H1 (cell line): ENCODE results near the gene OR4C6. TPM values are rescaled to one million over a fixed set of nuclear protein-coding genes. Genes with fewer than 3 reads are reported as not detected.

Source experiments
- CTCF ChIA-PET: fragments of 300-600 bp; sonication (Branson Sonifier 250); formaldehyde crosslinking; loops from one replicate; lab custom pipeline; 2021; ENCODE audit not compliant: partially characterized antibody; lab: Charles Lee
- POLR2A ChIA-PET: fragments of 300-600 bp; sonication (Branson Sonifier 250); formaldehyde crosslinking; loops from one replicate; lab custom pipeline; 2021; ENCODE audit warnings: inconsistent platforms; ENCODE audit not compliant: partially characterized antibody; lab: Charles Lee
- DNase-seq, 2 experiments: peaks; one replicate each; pipeline versions ENCODE4 v3.0.0 to v3.0.0-alpha.2; 2010 to 2022; ENCODE audit warnings: low spot score in 2 of 2, low read depth in 1 of 2, mixed read lengths in 1 of 2
- FAIRE-seq: peaks from 2 replicates; lab custom pipeline; 2011; peaks lifted over from hg19 to GRCh38; lab: Jason Lieb, UNC
- H2AFZ ChIP-seq: 2 replicates; pipeline ENCODE4 v1.8.1; 2012; ENCODE audit warnings: low read length, inconsistent platforms
- H2AK5ac ChIP-seq: 2 replicates; pipeline ENCODE4 v1.6.1; 2013; ENCODE audit warnings: low read depth, low read length
- H2BK120ac ChIP-seq: replicated peaks from 2 replicates; pipeline ENCODE3; 2013; ENCODE audit warnings: low read depth, low read length, inconsistent platforms
- H2BK12ac ChIP-seq: 2 replicates; pipeline ENCODE4 v1.6.1; 2013; ENCODE audit warnings: low read depth, low read length
- H2BK15ac ChIP-seq: 2 replicates; pipeline ENCODE4 v1.6.1; 2013; ENCODE audit warnings: low read length
- H2BK20ac ChIP-seq: 2 replicates; pipeline ENCODE4 v1.6.1; 2013; ENCODE audit warnings: low read length
- H2BK5ac ChIP-seq: 2 replicates; pipeline ENCODE4 v1.6.1; 2013; ENCODE audit warnings: low read depth, low read length
- H3K14ac ChIP-seq: 2 replicates; pipeline ENCODE4 v1.6.1; 2013; ENCODE audit warnings: inconsistent platforms; ENCODE audit not compliant: insufficient read length
- H3K18ac ChIP-seq: 2 replicates; pipeline ENCODE4 v1.6.1; 2013; ENCODE audit warnings: low read length; ENCODE audit errors: extremely low read depth
- H3K23ac ChIP-seq: 2 replicates; pipeline ENCODE4 v1.6.1; 2013; ENCODE audit warnings: inconsistent platforms; ENCODE audit not compliant: insufficient read length
- H3K23me2 ChIP-seq: 2 replicates; pipeline ENCODE4 v1.6.1; 2013; ENCODE audit warnings: low read depth, low read length
- H3K27ac ChIP-seq: 2 replicates; pipeline ENCODE4 v1.6.1; 2011; ENCODE audit warnings: low read depth, low read length, inconsistent platforms
- H3K27me3 ChIP-seq, 4 experiments: replicated peaks in 1 of 4; 1 replicate in 1 of 4; 2 replicates in 3 of 4; pipeline versions ENCODE4 v1.6.1 to v1.8.1; 2011 to 2013; ENCODE audit warnings: low read length in 3 of 4, mild to moderate bottlenecking in 3 of 4, inconsistent platforms in 2 of 4, mixed read lengths in 2 of 4, moderate library complexity in 1 of 4; ENCODE audit not compliant: control insufficient read depth in 3 of 4, insufficient read depth in 3 of 4; ENCODE audit errors: extremely low read depth in 1 of 4
- H3K36me3 ChIP-seq, 4 experiments: 2 replicates each; pipeline versions ENCODE4 v1.6.1 to v1.8.1; 2011 to 2013; ENCODE audit warnings: mild to moderate bottlenecking in 4 of 4, low read length in 3 of 4, moderate library complexity in 2 of 4, control low read depth in 1 of 4, inconsistent platforms in 1 of 4; ENCODE audit not compliant: insufficient read depth in 4 of 4, control insufficient read depth in 2 of 4
- H3K4ac ChIP-seq: replicated peaks from 2 replicates; pipeline ENCODE3; 2013; ENCODE audit warnings: low read length, low read depth, mixed read lengths, inconsistent platforms; ENCODE audit not compliant: insufficient read length
- H3K4me1 ChIP-seq, 4 experiments: replicated peaks in 1 of 4; 1 replicate in 1 of 4; 2 replicates in 3 of 4; pipeline versions ENCODE4 v1.6.1 to v1.8.1; 2011 to 2013; ENCODE audit warnings: low read length in 3 of 4, inconsistent platforms in 2 of 4, mixed read lengths in 1 of 4; ENCODE audit not compliant: insufficient read depth in 4 of 4, control insufficient read depth in 3 of 4
- H3K4me2 ChIP-seq, 2 experiments: 2 replicates each; pipeline versions ENCODE4 v1.6.1 to v1.8.1; 2011 to 2013; ENCODE audit warnings: low read depth in 2 of 2, low read length in 2 of 2, control low read depth in 1 of 2, inconsistent platforms in 1 of 2, mild to moderate bottlenecking in 1 of 2; ENCODE audit not compliant: insufficient read depth in 1 of 2
- H3K4me3 ChIP-seq, 4 experiments: fragments of 200-600, 300-600 bp in 1 of 4; sonication (generic), shearing (Covaris generic), sonication (Bioruptor Twin) in 1 of 4; 2 replicates each; pipeline versions ENCODE4 v1.5.1 to v1.8.1; 2011 to 2016; ENCODE audit warnings: low read length in 4 of 4, low read depth in 3 of 4, control low read depth in 2 of 4, inconsistent platforms in 2 of 4, mild to moderate bottlenecking in 2 of 4, mixed read lengths in 1 of 4, moderate library complexity in 1 of 4; ENCODE audit not compliant: insufficient read depth in 2 of 4; ENCODE audit errors: extremely low read depth in 1 of 4
- H3K56ac ChIP-seq: replicated peaks from 2 replicates; pipeline ENCODE3; 2013; ENCODE audit warnings: low read depth, mild to moderate bottlenecking, mixed read lengths, low read length, inconsistent platforms; ENCODE audit not compliant: insufficient read length
- H3K79me1 ChIP-seq: 2 replicates; pipeline ENCODE4 v1.6.1; 2013; ENCODE audit warnings: low read depth, low read length, control low read depth
- H3K79me2 ChIP-seq, 2 experiments: 2 replicates each; pipeline versions ENCODE4 v1.6.1 to v1.8.1; 2012 to 2013; ENCODE audit warnings: low read length in 2 of 2, mild to moderate bottlenecking in 2 of 2, inconsistent platforms in 1 of 2; ENCODE audit not compliant: insufficient read depth in 2 of 2, control insufficient read depth in 1 of 2
- H3K9ac ChIP-seq, 4 experiments: replicated peaks in 1 of 4; 1 replicate in 1 of 4; 2 replicates in 3 of 4; pipeline versions ENCODE4 v1.6.1 to v1.8.1; 2011 to 2013; ENCODE audit warnings: low read depth in 3 of 4, low read length in 3 of 4, control low read depth in 2 of 4, mild to moderate bottlenecking in 2 of 4, moderate library complexity in 2 of 4, inconsistent platforms in 1 of 4; ENCODE audit errors: extremely low read depth in 1 of 4
- H3K9me3 ChIP-seq, 2 experiments: 2 replicates each; pipeline versions ENCODE4 v1.6.1 to v1.8.1; 2012 to 2013; ENCODE audit warnings: mild to moderate bottlenecking in 2 of 2, moderate library complexity in 2 of 2, control low read depth in 1 of 2, inconsistent platforms in 1 of 2, low read depth in 1 of 2, low read length in 1 of 2, mixed read lengths in 1 of 2; ENCODE audit not compliant: insufficient read depth in 2 of 2
- H4K20me1 ChIP-seq, 2 experiments: replicated peaks in 1 of 2; 2 replicates each; pipeline versions ENCODE3 to v1.8.1; 2011 to 2013; ENCODE audit warnings: inconsistent platforms in 2 of 2, low read length in 2 of 2, mild to moderate bottlenecking in 1 of 2; ENCODE audit not compliant: insufficient read depth in 2 of 2, control insufficient read depth in 1 of 2
- H4K5ac ChIP-seq: 2 replicates; pipeline ENCODE4 v1.6.1; 2013; ENCODE audit warnings: low read length, low read depth, mixed read lengths, inconsistent platforms; ENCODE audit not compliant: insufficient read length
- H4K8ac ChIP-seq: 2 replicates; pipeline ENCODE4 v1.8.0; 2013; ENCODE audit warnings: mild to moderate bottlenecking, moderate library complexity, low read length, inconsistent platforms; ENCODE audit not compliant: insufficient read depth; ENCODE audit errors: extremely low read depth
- H4K91ac ChIP-seq: replicated peaks from 2 replicates; pipeline ENCODE3; 2013; ENCODE audit warnings: low read length, mixed read lengths, inconsistent platforms; ENCODE audit not compliant: insufficient read length
- ASH2L ChIP-seq: fragments of 200-600, 300-600 bp; sonication (generic); IDR thresholded peaks from one replicate; pipeline ENCODE4 v1.7.1; 2017; ENCODE audit warnings: low read length
- BCL11A ChIP-seq, 2 experiments: IDR thresholded peaks; one replicate each; pipeline ENCODE4 v1.6.1; 2011; ENCODE audit warnings: low read depth in 2 of 2, low read length in 2 of 2, mild to moderate bottlenecking in 2 of 2
- CEBPB ChIP-seq: IDR thresholded peaks from 2 replicates; pipeline ENCODE4 v1.6.1; 2012; ENCODE audit warnings: low read depth, low read length
- CHD1 ChIP-seq: IDR thresholded peaks from 2 replicates; pipeline ENCODE4 v1.6.1; 2012; ENCODE audit warnings: low read depth, low read length, improper control_type of control experiment
- CHD2 ChIP-seq: IDR thresholded peaks from 2 replicates; pipeline ENCODE4 v1.6.1; 2012; ENCODE audit warnings: low read length, improper control_type of control experiment
- RAD21 ChIP-seq, 2 experiments: IDR thresholded peaks in 1 of 2; conservative IDR thresholded peaks in 1 of 2; 2 replicates each; pipeline ENCODE4 v1.6.1; 2011; ENCODE audit warnings: low read depth in 2 of 2, low read length in 2 of 2, improper control_type of control experiment in 1 of 2, inconsistent platforms in 1 of 2, mild to moderate bottlenecking in 1 of 2, moderate library complexity in 1 of 2
- SAP30 ChIP-seq: fragments of 300-600 bp; sonication (generic); IDR thresholded peaks from 2 replicates; pipeline ENCODE4 v1.7.1; 2012; ENCODE audit warnings: low read length, moderate library complexity, mild to moderate bottlenecking, inconsistent platforms; ENCODE audit not compliant: insufficient read depth, insufficient replicate concordance
- SIN3A ChIP-seq, 2 experiments: IDR thresholded peaks in 1 of 2; conservative IDR thresholded peaks in 1 of 2; 2 replicates each; pipeline ENCODE4 v1.6.1; 2011 to 2012; ENCODE audit warnings: low read length in 2 of 2, improper control_type of control experiment in 1 of 2, low read depth in 1 of 2, mild to moderate bottlenecking in 1 of 2
- WGBS, 2 experiments: shearing (Covaris generic) in 1 of 2; methylation state at CpG; one replicate each; pipeline versions ENCODE4 v1.1.6 to v1.1.7; 2013 to 2015; ENCODE audit warnings: low lambda C conversion rate in 2 of 2, mixed read lengths in 2 of 2, inconsistent platforms in 1 of 2, low coverage in 1 of 2, missing lambda C conversion rate in 1 of 2; ENCODE audit not compliant: insufficient replicate concordance in 2 of 2, insufficient coverage in 1 of 2, insufficient read length in 1 of 2; ENCODE audit errors: extremely low coverage in 1 of 2, missing lambda C conversion rate in 1 of 2; 5-methylcytosine and 5-hydroxymethylcytosine counted together
- polyA plus RNA-seq, 7 experiments: library from polyadenylated mRNA; depleted of rRNA in 3 of 7; stranded (reverse) in 5 of 7; unstranded in 2 of 7; fragments of >200 nt in 5 of 7; fragments of 200-250 nt in 2 of 7; gene quantifications; 1 replicate in 5 of 7; 2 replicates in 1 of 7; 4 replicates in 1 of 7; pipeline versions ENCODE4 v1.2.1 to v1.2.3, GENCODE V29; 2011 to 2013; ENCODE audit warnings: missing spikeins in 2 of 7, mixed read lengths in 2 of 7
- total RNA-seq: library from RNA; stranded (reverse); fragmentation: NEBNext Ultra II Directional; extraction: Animal tissue kit (Norgen Biotek cat#: 25700); gene quantifications from 2 replicates; pipeline ENCODE4 v1.2.1, GENCODE V29; 2021
- TF ChIP-seq, protein P1 (sequence below): IDR thresholded peaks from 2 replicates; pipeline ENCODE4 v1.6.1; 2012; ENCODE audit warnings: low read length, inconsistent platforms
- TF ChIP-seq, protein P2 (sequence below): IDR thresholded peaks from 2 replicates; pipeline ENCODE4 v1.6.1; 2012; ENCODE audit warnings: inconsistent platforms

OR4C6 gene
- total and polyA plus RNA-seq, 2 of the 8 experiments (the other 6 are each of a cell fraction or from before 2014, with no cell fraction given): not detected

- H2BK15ac ChIP-seq: no peak overlapping the region
- H3K79me2 ChIP-seq: no peaks in the 10 kb centered on the region
- no peak overlapping the region for H3K4me2 ChIP-seq
- DNase-seq (no peak), FAIRE-seq (no peak)
- no peak overlapping the region for H3K9ac ChIP-seq
- no peak overlapping the region for H3K56ac ChIP-seq
- H4K20me1 ChIP-seq: no peaks in the 10 kb centered on the region
- no peak overlapping the region for H4K5ac ChIP-seq
- H3K14ac ChIP-seq: no peak overlapping the region
- no peak overlapping the region for H2BK120ac ChIP-seq
- H3K9me3 ChIP-seq: peaks cover 4 to 25% of the 10 kb centered on the region in 2 experiments; a peak in 3 of 4 replicates
- no peak overlapping the region for H3K4ac ChIP-seq
- H3K4me1 ChIP-seq: no peaks in the 10 kb centered on the region
- no peak overlapping the region for H2AFZ ChIP-seq
- no peak overlapping the region for H2BK20ac ChIP-seq
- H3K23ac ChIP-seq: no peak overlapping the region
- no peak overlapping the region for H2BK5ac ChIP-seq
- CTCF ChIA-PET: no interaction called here
- H3K79me1 ChIP-seq: no peaks in the 10 kb centered on the region
- no peak overlapping the region for H3K27ac ChIP-seq
- no peak overlapping the region for H2BK12ac ChIP-seq
- POLR2A ChIA-PET: no interaction called here
- whole genome bisulfite sequencing, 2 experiments: 64% methylated on average over 5 of the region's 5 CpGs; no CpG with 5 or more reads in 1 of the 2 experiments
- no peak overlapping the region for H4K91ac ChIP-seq
- H3K27me3 ChIP-seq: no peaks in the 10 kb centered on the region
- H3K36me3 ChIP-seq: no peaks in the 10 kb centered on the region
- no peak overlapping the region for H2AK5ac ChIP-seq
- no peaks in the 10 kb centered on the region for H3K23me2 ChIP-seq
- H3K4me3 ChIP-seq: no peak overlapping the region
- no peak overlapping the region for H4K8ac ChIP-seq
- H3K18ac ChIP-seq: no peak overlapping the region
- TF ChIP-seq, protein P1, sequence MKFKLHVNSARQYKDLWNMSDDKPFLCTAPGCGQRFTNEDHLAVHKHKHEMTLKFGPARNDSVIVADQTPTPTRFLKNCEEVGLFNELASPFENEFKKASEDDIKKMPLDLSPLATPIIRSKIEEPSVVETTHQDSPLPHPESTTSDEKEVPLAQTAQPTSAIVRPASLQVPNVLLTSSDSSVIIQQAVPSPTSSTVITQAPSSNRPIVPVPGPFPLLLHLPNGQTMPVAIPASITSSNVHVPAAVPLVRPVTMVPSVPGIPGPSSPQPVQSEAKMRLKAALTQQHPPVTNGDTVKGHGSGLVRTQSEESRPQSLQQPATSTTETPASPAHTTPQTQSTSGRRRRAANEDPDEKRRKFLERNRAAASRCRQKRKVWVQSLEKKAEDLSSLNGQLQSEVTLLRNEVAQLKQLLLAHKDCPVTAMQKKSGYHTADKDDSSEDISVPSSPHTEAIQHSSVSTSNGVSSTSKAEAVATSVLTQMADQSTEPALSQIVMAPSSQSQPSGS: no peak
- TF ChIP-seq CEBPB (no peak), CHD2 (no peak), BCL11A (IDR thresholded peaks at IDR 0.05; ENCODE audit: low read depth in 2 of 2, low read length in 2 of 2) (no peak), RAD21 (IDR thresholded peaks at IDR 0.05 in 1 of 2, conservative IDR thresholded peaks at IDR 0.05 in 1 of 2; ENCODE audit: low read depth in 2 of 2, low read length in 2 of 2) (no peak), SAP30 (no peak), SIN3A (conservative IDR thresholded peaks at IDR 0.05 in 1 of 2, IDR thresholded peaks at IDR 0.05 in 1 of 2; ENCODE audit: low read depth in 1 of 2, low read length in 2 of 2) (no peak), CHD1 (no peak), ASH2L (no peak)
- TF ChIP-seq, protein P2, sequence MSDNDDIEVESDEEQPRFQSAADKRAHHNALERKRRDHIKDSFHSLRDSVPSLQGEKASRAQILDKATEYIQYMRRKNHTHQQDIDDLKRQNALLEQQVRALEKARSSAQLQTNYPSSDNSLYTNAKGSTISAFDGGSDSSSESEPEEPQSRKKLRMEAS: no peak
These were observed 11.9 kb downstream of the OR4C6 start for GRCh38 chr11:55673860-55674259.
